ENCODE results near the gene ATP2B3. TPM values are rescaled to one million over a fixed set of nuclear protein-coding genes. Genes with fewer than 3 reads are reported as not detected.

The ATP2B3 gene
- total RNA-seq, 1 experiment from 2014 or later: 0.35 TPM

DNA sequence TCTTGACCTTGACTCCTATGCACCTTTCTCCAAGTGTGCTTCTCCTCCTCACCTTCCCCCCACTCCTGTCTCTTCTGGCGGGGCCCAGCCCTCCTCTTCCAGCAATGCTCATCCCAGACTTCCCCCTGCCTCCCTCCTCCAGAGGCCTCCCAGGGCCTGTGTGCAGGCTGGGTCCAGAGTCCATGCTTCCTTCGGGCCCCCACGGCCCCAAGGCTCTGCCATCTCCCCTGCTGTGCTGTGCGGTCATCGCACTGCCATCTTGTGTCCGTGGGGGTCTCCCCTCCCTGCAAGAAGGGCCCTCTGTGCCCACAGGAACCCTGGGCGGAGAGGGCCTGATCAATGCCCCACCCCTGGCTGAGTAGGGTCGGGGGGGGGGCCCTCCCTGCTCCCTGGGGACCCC is 27.3 kb downstream of the ATP2B3 start:
- Mint-ChIP-seq H3K27ac (no peak overlapping the region), H3K27me3 (ENCODE audit: low read depth) (peaks cover 10% of the 10 kb centered on the region), H3K36me3 (ENCODE audit: insufficient read depth in 1 of 3, low read depth in 3 of 3) (peaks cover 0 to 8% (median 0%) of the 10 kb centered on the region in 3 experiments; a peak in 3 of 7 replicates), H3K4me3 (no peak overlapping the region), H3K9me3 (peaks cover 55 to 66% of the 10 kb centered on the region in 2 experiments), H3K4me1 (peaks cover 0 to 2% of the 10 kb centered on the region in 2 experiments; a peak in 1 of 4 replicates)
- Histone ChIP-seq H3K79me2 (ENCODE audit: insufficient read depth, low read length) (no peaks in the 10 kb centered on the region), H4K20me1 (ENCODE audit: control insufficient read depth, insufficient read depth, insufficient read length) (no peaks in the 10 kb centered on the region), H2AK5ac (ENCODE audit: insufficient read length, low read length) (no peak overlapping the region), H4K5ac (ENCODE audit: insufficient read length, low read depth, low read length) (no peak overlapping the region), H2BK12ac (ENCODE audit: insufficient read length, low read depth, low read length) (no peak overlapping the region), H3K9me3 (ENCODE audit: control insufficient read depth, low read depth, low read length) (peaks cover 46% of the 10 kb centered on the region), H3K56ac (ENCODE audit: insufficient read length, low read depth, low read length) (no peak overlapping the region), H3K9ac (ENCODE audit: extremely low read depth, insufficient read length, low read length) (no peak overlapping the region), H3K18ac (ENCODE audit: insufficient read length, low read depth, low read length) (no peak overlapping the region), H2AFZ (ENCODE audit: low read length) (no peak overlapping the region), H3K4me2 (ENCODE audit: insufficient read depth, insufficient read length, low read length) (no peak overlapping the region), H2BK5ac (ENCODE audit: insufficient read length, low read length) (no peak overlapping the region), H3K79me1 (ENCODE audit: insufficient read depth, low read depth, low read length, poor library complexity, severe bottlenecking) (no peaks in the 10 kb centered on the region), H4K8ac (replicated peaks; ENCODE audit: insufficient read length, low read depth, low read length) (no peak overlapping the region), H2BK120ac (ENCODE audit: low read depth, low read length, poor library complexity, severe bottlenecking) (no peak overlapping the region), H3K27me3 (ENCODE audit: insufficient read depth, low read length) (no peaks in the 10 kb centered on the region), H3T11ph (ENCODE audit: low read length) (no peak overlapping the region), H3K27ac (ENCODE audit: insufficient read length, low read depth, low read length) (no peak overlapping the region), H3K23me2 (ENCODE audit: insufficient read length, low read depth, low read length, poor library complexity, severe bottlenecking) (peaks cover 3% of the 10 kb centered on the region), H3K4me1 (ENCODE audit: insufficient read depth, low read length) (no peaks in the 10 kb centered on the region), H3K23ac (ENCODE audit: insufficient read length, low read depth, low read length) (no peak overlapping the region), H3K14ac (ENCODE audit: insufficient read depth, low read length) (no peak overlapping the region), H3K4ac (ENCODE audit: low read depth, low read length) (no peak overlapping the region), H2BK20ac (ENCODE audit: low read depth, low read length, poor library complexity, severe bottlenecking) (no peak overlapping the region), H2BK15ac (ENCODE audit: low read depth, low read length) (no peak overlapping the region), H4K91ac (ENCODE audit: insufficient read length, low read depth, low read length) (no peak overlapping the region)
- no peak for DNase-seq
- WGBS (ENCODE audit: extremely low coverage, insufficient read length, low lambda C conversion rate): no CpG with 5 or more reads among the region's 8 CpGs
- TF ChIP-seq, protein P1, sequence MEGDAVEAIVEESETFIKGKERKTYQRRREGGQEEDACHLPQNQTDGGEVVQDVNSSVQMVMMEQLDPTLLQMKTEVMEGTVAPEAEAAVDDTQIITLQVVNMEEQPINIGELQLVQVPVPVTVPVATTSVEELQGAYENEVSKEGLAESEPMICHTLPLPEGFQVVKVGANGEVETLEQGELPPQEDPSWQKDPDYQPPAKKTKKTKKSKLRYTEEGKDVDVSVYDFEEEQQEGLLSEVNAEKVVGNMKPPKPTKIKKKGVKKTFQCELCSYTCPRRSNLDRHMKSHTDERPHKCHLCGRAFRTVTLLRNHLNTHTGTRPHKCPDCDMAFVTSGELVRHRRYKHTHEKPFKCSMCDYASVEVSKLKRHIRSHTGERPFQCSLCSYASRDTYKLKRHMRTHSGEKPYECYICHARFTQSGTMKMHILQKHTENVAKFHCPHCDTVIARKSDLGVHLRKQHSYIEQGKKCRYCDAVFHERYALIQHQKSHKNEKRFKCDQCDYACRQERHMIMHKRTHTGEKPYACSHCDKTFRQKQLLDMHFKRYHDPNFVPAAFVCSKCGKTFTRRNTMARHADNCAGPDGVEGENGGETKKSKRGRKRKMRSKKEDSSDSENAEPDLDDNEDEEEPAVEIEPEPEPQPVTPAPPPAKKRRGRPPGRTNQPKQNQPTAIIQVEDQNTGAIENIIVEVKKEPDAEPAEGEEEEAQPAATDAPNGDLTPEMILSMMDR (conservative IDR thresholded peaks at IDR 0.05): no peak

Measured in H9 (cell line).